Neural cell (in vitro differentiated cells): ENCODE measurements around the gene HUNK. TPM values are rescaled to one million over a fixed set of nuclear protein-coding genes. Genes with fewer than 3 reads are reported as not detected.

ENCODE experiments used
- H2AFZ ChIP-seq: fragments of 200-600, 300-800 bp; sonication (generic), shearing (Covaris generic); 2 replicates; pipeline ENCODE4 v1.6.0; 2014; ENCODE audit warnings: low read depth, mild to moderate bottlenecking, antibody characterized with exemption, low read length, moderate library complexity
- H3F3A ChIP-seq: fragments of 200-600 bp; shearing (Covaris generic); 2 replicates; pipeline ENCODE4 v1.6.1; 2016; ENCODE audit warnings: mild to moderate bottlenecking, moderate library complexity, mixed read lengths, antibody characterized with exemption, low read length; ENCODE audit not compliant: insufficient read depth, poor library complexity, severe bottlenecking
- H3K27ac ChIP-seq: fragments of 200-600, 300-800 bp; sonication (generic), shearing (Covaris generic); 2 replicates; pipeline ENCODE4 v1.5.1; 2014; ENCODE audit warnings: mild to moderate bottlenecking, low read length, moderate library complexity
- H3K27me3 ChIP-seq: fragments of 300-800, 200-600 bp; sonication (generic), shearing (Covaris generic); 2 replicates; pipeline ENCODE4 v1.6.0; 2014; ENCODE audit warnings: mild to moderate bottlenecking, low read depth, low read length, moderate library complexity; ENCODE audit not compliant: insufficient read depth
- H3K36me3 ChIP-seq: fragments of 300-800, 200-600 bp; sonication (generic), shearing (Covaris generic); 2 replicates; pipeline ENCODE4 v1.5.1; 2014; ENCODE audit warnings: mild to moderate bottlenecking, antibody characterized with exemption, low read length, moderate library complexity; ENCODE audit not compliant: insufficient read depth
- H3K4me2 ChIP-seq: fragments of 300-800, 200-600 bp; sonication (generic), shearing (Covaris generic); 2 replicates; pipeline ENCODE4 v1.6.0; 2014; ENCODE audit warnings: mild to moderate bottlenecking, low read length
- H3K4me3 ChIP-seq: fragments of 300-800, 200-600 bp; sonication (generic), shearing (Covaris generic); 2 replicates; pipeline ENCODE4 v1.5.1; 2014; ENCODE audit warnings: mild to moderate bottlenecking, low read length, moderate library complexity
- H3K79me2 ChIP-seq: fragments of 200-600 bp; shearing (Covaris generic); replicated peaks from 2 replicates; pipeline ENCODE4 v1.6.0; 2014; ENCODE audit warnings: mild to moderate bottlenecking, low read length, moderate library complexity; ENCODE audit not compliant: insufficient read depth
- H3K9ac ChIP-seq: fragments of 300-800, 200-600 bp; sonication (generic), shearing (Covaris generic); 2 replicates; pipeline ENCODE4 v1.6.1; 2016; ENCODE audit warnings: mild to moderate bottlenecking, low read length, mixed read lengths
- H3K9me2 ChIP-seq: fragments of 200-600 bp; shearing (Covaris generic); 2 replicates; pipeline ENCODE4 v1.6.1; 2016; ENCODE audit warnings: mild to moderate bottlenecking, low read length, mixed read lengths; ENCODE audit not compliant: insufficient read depth
- H3K9me3 ChIP-seq: fragments of 200-600, 300-800 bp; sonication (generic), shearing (Covaris generic); 2 replicates; pipeline ENCODE4 v1.6.1; 2016; ENCODE audit warnings: mild to moderate bottlenecking, mixed run types, low read length, moderate library complexity, mixed read lengths
- H4K20me1 ChIP-seq: fragments of 200-600 bp; shearing (Covaris generic); 2 replicates; pipeline ENCODE4 v1.6.1; 2016; ENCODE audit warnings: mild to moderate bottlenecking, mixed run types; ENCODE audit not compliant: insufficient read depth
- EP300 ChIP-seq: fragments of 450-650 bp; conservative IDR thresholded peaks from 2 replicates; pipeline ENCODE4 v1.6.1; 2014; ENCODE audit warnings: antibody characterized with exemption, mild to moderate bottlenecking, moderate library complexity; ENCODE audit not compliant: poor library complexity, severe bottlenecking
- EZH2 ChIP-seq: fragments of 200-600, 300-800 bp; shearing (Covaris generic), sonication (generic); IDR thresholded peaks from 2 replicates; pipeline ENCODE4 v1.6.1; 2014; ENCODE audit warnings: antibody characterized with exemption, low read length, borderline replicate concordance, mild to moderate bottlenecking; ENCODE audit not compliant: insufficient read depth, poor library complexity, severe bottlenecking
- MXI1 ChIP-seq: fragments of 450-650 bp; conservative IDR thresholded peaks from 2 replicates; pipeline ENCODE4 v1.6.1; 2014; ENCODE audit warnings: antibody characterized with exemption, mild to moderate bottlenecking; ENCODE audit not compliant: poor library complexity, severe bottlenecking
- POLR2AphosphoS5 ChIP-seq: IDR thresholded peaks from 2 replicates; pipeline ENCODE4 v1.6.1; 2012
- RAD21 ChIP-seq: fragments of 450-650 bp; conservative IDR thresholded peaks from 2 replicates; pipeline ENCODE4 v1.6.1; 2014; ENCODE audit warnings: antibody characterized with exemption, mild to moderate bottlenecking, moderate library complexity
- REST ChIP-seq: IDR thresholded peaks from 2 replicates; pipeline ENCODE4 v1.6.1; 2012; ENCODE audit warnings: borderline replicate concordance
- SMC3 ChIP-seq: fragments of 450-650 bp; conservative IDR thresholded peaks from 2 replicates; pipeline ENCODE4 v1.6.1; 2014; ENCODE audit warnings: antibody characterized with exemption, mild to moderate bottlenecking, moderate library complexity; ENCODE audit not compliant: poor library complexity
- TAF1 ChIP-seq: IDR thresholded peaks from 2 replicates; pipeline ENCODE4 v1.6.1; 2012; ENCODE audit warnings: low read depth
- polyA plus RNA-seq: library from polyadenylated mRNA; depleted of rRNA; stranded (reverse); fragments of >200 nt; gene quantifications from 2 replicates; pipeline ENCODE4 v1.2.3, GENCODE V29; 2014
- TF ChIP-seq, protein P1 (sequence below): fragments of 450-650 bp; IDR thresholded peaks from 2 replicates; pipeline ENCODE4 v1.5.1; 2014; ENCODE audit warnings: antibody characterized with exemption, mild to moderate bottlenecking, moderate library complexity; ENCODE audit not compliant: poor library complexity, severe bottlenecking

Gene HUNK
- polyA plus RNA-seq, 1 donor from 2014 or later: 9.3 TPM

- no peaks in the 10 kb centered on the region for H3K9me2 ChIP-seq
- no peak overlapping the region for H3K4me3 ChIP-seq
- no peak overlapping the region for H3K4me2 ChIP-seq
- H4K20me1 ChIP-seq: no peaks in the 10 kb centered on the region
- no peak overlapping the region for H3K9ac ChIP-seq
- H3K9me3 ChIP-seq: no peaks in the 10 kb centered on the region
- no peaks in the 10 kb centered on the region for H3K27me3 ChIP-seq
- no peaks in the 10 kb centered on the region for H3K36me3 ChIP-seq
- peaks cover 2% of the 10 kb centered on the region for H3K79me2 ChIP-seq
- no peak overlapping the region for H2AFZ ChIP-seq
- no peak overlapping the region for H3K27ac ChIP-seq
- TF ChIP-seq RAD21 (no peak), TAF1 (no peak), MXI1 (no peak), EZH2 (no peak), POLR2AphosphoS5 (no peak), EP300 (no peak), SMC3 (no peak), REST (no peak)
- TF ChIP-seq, protein P1, sequence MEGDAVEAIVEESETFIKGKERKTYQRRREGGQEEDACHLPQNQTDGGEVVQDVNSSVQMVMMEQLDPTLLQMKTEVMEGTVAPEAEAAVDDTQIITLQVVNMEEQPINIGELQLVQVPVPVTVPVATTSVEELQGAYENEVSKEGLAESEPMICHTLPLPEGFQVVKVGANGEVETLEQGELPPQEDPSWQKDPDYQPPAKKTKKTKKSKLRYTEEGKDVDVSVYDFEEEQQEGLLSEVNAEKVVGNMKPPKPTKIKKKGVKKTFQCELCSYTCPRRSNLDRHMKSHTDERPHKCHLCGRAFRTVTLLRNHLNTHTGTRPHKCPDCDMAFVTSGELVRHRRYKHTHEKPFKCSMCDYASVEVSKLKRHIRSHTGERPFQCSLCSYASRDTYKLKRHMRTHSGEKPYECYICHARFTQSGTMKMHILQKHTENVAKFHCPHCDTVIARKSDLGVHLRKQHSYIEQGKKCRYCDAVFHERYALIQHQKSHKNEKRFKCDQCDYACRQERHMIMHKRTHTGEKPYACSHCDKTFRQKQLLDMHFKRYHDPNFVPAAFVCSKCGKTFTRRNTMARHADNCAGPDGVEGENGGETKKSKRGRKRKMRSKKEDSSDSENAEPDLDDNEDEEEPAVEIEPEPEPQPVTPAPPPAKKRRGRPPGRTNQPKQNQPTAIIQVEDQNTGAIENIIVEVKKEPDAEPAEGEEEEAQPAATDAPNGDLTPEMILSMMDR: no peak
- peaks cover 6% of the 10 kb centered on the region for H3F3A ChIP-seq
These were observed 59.6 kb downstream of the HUNK start for GRCh38 chr21:31932470-31932764.

DNA sequence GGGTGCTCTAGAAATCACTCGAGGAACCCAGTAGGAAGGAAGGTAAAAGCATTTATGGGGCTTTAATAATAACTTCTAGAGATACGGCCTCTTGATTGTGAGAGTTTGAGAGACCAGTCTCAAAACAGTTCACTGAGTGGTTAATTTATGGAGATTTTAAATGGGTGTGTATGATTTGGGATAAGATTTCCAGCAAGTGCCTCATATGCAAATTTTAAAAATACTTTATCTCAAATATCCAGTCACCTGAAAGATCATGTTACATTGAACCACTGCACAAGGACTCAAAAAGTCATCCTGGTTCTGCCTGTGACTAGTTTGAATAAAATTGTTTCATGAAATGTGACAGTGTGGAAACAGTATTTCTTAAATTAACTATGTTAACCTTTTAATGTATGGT is 64.5 kb downstream of the HUNK start:
- no peak overlapping the region for H3K27ac ChIP-seq
- TF ChIP-seq MXI1 (no peak), EP300 (no peak), EZH2 (no peak), TAF1 (no peak), POLR2AphosphoS5 (no peak), REST (no peak), RAD21 (no peak), SMC3 (no peak)
- TF ChIP-seq, protein P1: no peak
- H3K79me2 ChIP-seq: no peaks in the 10 kb centered on the region
- no peaks in the 10 kb centered on the region for H3K9me3 ChIP-seq
- no peaks in the 10 kb centered on the region for H3K36me3 ChIP-seq
- H3K4me2 ChIP-seq: no peak overlapping the region
- H2AFZ ChIP-seq: no peak overlapping the region
- H3K9me2 ChIP-seq: no peaks in the 10 kb centered on the region
- no peak overlapping the region for H3K4me3 ChIP-seq
- no peaks in the 10 kb centered on the region for H4K20me1 ChIP-seq
- H3K27me3 ChIP-seq: no peaks in the 10 kb centered on the region
- H3F3A ChIP-seq: no peaks in the 10 kb centered on the region
- H3K9ac ChIP-seq: no peak overlapping the region
